Activated CD4-positive, alpha-beta T cell treated with anti-CD3 and anti-CD28 coated beads for 48 hours (primary cell): ENCODE measurements around the gene EIPR1.

ENCODE experiments used
- DNase-seq: peaks from one replicate; pipeline ENCODE4 v3.0.0-alpha.2; 2020

Gene EIPR1

GRCh38 chr2:3355951-3356569 is 21.6 kb downstream of the EIPR1 start:
- no peak for DNase-seq

GRCh38 chr2:3354986-3355385 is 22.6 kb downstream of the EIPR1 start:
- no peak for DNase-seq

DNA sequence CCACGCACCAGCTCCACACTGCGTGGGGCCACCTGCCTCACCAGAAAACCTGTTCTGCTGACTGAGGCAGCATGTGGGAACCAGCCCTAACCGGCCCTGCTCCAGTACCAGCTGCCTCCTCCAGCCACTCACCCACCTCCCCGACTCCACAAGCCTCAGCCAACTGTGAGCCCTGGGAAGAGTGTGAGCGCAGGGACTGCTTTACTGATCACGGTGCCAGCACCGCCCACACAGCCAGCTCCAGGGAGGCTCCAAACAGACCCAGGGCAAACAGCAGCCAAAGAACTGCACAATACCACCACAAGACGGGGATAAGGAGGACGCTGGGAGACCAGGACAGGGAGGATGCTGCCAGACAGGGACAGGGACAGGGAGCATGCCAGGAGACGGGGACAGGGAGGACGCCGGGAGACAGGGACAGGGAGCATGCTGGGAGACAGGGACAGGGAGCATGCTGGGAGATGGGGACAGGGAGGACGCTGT is 28.4 kb downstream of the EIPR1 start:
- no peak for DNase-seq

GRCh38 chr2:3348767-3349166 is 28.9 kb downstream of the EIPR1 start:
- DNase-seq, result no peak

DNA sequence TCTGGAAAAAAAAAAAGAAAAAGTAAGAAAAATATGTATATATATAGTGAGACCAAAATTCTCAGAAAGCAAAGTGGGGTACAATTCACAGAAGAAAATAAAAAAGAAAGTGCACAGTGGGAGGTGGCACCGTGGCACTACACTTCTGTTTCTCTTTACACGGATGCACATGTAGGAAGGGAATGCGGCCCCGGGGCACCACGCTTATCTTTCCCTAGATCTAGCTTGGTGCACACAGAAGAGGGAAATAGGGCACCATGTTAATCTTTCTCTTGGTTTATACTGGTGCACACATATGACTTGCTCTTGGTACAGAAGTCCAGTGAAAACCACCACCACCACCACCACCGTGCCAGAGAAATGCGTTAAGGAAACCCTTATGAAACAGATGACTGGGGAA is 32.0 kb downstream of the EIPR1 start:
- no peak for DNase-seq

GRCh38 chr2:3344897-3345296 is 32.7 kb downstream of the EIPR1 start:
- DNase-seq, result no peak

GRCh38 chr2:3343012-3343411 is 34.6 kb downstream of the EIPR1 start:
- no peak for DNase-seq

GRCh38 chr2:3342324-3342723 is 35.3 kb downstream of the EIPR1 start:
- no peak for DNase-seq

DNA sequence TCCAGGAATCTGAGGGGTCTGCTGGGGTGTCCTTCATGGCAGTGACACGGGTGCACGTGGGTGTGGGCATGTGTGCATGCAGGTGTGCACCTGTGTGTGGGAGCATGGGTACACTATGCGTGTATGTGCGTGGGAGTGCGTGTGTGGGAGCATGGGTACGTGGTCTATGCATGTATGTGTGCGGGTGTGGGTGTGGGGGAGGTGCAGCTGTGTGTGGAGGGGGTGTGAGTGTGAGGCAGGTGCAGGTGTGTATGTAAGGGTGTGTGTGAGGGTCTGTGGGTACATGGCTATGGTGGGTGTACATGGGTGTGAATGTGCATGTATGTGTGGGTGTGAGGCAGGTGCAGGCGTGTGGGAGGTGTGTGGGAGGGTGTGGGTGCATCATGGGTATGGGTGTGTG is 36.3 kb downstream of the EIPR1 start:
- no peak for DNase-seq

- DNase-seq, result no peak
Observed at GRCh38 chr2:3340144-3340543, 37.5 kb downstream of the EIPR1 start.

GRCh38 chr2:3338340-3338739 is 39.3 kb downstream of the EIPR1 start:
- DNase-seq, result no peak

GRCh38 chr2:3336844-3337243 is 40.8 kb downstream of the EIPR1 start:
- DNase-seq, result no peak

GRCh38 chr2:3334392-3335345 is 42.9 kb downstream of the EIPR1 start:
- DNase-seq, result no peak

DNA sequence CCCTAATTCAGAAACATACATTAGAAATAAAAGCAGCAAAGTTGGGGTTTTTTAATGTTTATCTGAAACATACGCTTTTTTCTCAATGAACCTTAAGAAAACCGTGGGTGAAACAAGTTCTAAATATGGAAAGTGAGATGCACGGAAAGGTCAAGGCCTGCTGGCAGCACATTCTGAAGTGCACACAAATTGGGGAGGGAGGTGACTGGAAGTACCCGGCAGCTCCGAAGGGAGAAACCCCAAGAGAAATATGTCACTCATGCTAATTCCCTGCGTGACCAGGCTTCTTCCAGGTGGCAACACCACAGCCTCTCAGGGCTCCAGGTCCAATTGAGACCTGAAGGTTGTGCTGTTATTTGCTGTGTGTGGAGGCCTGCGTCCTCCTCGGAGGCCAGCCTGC is 45.5 kb downstream of the EIPR1 start:
- no peak for DNase-seq

- DNase-seq, result no peak
Observed at GRCh38 chr2:3329491-3329890, 48.1 kb downstream of the EIPR1 start.

- DNase-seq, result no peak
Observed at GRCh38 chr2:3326871-3327270, 50.7 kb downstream of the EIPR1 start.

- DNase-seq, result no peak
Observed at GRCh38 chr2:3326182-3326537, 51.5 kb downstream of the EIPR1 start.

- DNase-seq, result no peak
Observed at GRCh38 chr2:3325458-3326181, 52.0 kb downstream of the EIPR1 start.

DNA sequence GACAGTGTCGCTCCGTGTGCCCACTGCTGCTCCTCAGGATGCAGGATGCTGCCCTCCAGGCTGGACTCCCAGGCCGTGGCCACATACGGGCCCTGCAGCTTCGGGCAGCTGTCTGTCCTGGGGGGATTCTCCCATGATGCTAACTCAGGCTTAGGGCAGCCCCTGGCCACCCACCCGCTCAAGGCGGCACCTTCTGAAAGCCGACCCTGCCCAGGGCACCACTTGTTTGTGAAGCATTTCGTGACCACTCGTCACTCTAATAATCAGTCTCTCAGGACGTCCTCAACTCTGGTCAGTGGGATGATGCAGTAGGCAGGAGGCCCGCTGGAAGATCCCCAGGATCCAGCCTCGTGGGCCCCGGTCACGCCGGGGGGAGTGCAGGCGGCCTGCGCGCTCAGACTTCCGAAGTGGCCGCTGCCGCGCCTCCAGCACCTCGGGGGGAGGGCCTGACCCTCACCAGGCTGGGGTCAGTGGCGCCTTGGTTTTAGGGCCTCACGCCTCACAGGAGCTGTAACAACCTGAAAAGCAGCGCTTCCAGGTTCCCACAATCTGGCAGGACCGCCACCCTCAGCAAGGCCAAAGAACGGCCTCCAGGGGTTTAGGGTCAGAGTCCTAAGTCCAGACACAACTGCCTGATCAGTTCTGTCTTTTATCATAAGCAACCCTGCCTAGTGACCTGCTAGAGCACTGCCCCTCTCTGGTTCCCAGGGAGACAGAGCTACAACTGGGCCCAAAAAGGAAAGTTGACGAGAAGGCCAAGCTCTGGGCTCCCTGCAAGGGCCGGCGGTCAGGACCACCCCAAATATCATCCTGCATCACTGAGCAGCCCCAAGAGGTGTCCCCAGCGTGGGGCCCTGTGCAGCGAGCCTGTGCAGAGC is 53.0 kb downstream of the EIPR1 start:
- DNase-seq, result no peak

GRCh38 chr2:3324036-3324386 is 53.6 kb downstream of the EIPR1 start:
- DNase-seq, result no peak

DNA sequence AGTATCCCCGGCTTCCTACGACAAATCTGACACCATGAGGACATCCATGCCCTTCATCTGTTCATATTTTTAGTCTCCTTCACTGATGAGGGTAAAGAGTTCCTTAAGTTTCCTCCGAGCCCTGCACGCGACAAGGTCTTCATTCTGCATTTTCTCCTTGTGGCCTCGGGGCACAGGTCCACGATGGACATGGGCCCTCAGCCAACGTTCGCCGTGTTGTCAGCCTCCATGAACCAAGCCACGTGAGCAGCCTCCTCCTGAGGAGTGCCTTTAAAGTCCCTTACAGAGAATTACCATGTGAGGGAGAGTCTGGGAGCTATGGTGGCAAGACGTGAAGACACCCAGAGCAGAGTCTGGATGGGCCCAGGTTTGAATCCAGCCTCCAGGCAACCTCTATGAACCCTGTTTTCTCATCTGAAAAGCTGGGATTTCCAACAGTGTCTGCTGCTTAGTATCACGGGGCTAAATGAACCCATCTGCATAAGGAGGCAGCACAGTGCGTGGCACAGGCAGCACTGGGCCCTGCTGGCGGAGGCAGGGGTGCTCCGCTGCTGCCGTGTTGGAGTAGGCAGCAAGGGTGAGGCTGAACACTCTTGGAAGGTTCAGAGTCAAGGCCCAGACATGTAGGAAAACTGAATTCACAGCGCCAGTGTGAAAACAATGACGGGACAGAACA is 54.1 kb downstream of the EIPR1 start:
- DNase-seq, result no peak

DNA sequence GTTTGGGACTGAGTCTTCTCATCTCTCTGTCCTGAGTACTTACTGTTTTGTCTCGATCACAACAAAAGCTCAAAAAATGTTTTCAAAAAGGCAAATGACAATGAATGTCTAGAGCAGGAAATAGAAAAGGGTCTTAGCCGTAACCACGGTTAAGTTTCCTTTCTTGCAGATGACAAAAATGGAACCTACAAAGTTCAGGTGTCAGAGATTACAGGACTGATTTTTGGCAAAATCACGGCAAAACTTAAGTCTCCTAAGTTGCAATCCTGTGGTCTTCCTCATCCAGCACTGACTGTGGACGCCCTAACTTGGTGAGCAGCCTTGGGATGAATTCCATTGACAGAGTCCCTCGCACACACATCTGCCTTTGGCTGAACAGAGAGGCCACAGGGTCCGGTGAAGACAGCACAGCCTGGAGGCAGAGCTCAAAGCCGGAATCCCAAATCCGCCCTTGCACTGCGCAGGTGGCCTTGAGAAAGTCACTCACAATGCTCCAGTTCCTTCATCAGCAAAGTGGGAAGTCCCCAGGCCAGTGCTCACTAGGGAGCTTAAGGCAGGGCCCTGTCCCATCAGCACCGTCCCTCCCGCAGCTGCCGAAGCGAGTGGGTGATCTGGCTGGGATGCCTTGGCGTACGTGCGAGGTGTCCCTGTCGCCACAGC is 55.2 kb downstream of the EIPR1 start:
- no peak for DNase-seq
